Keratinocyte (primary cell): Measurements from ENCODE around the gene RBMXL3. TPM values are rescaled to one million over a fixed set of nuclear protein-coding genes. Genes with fewer than 3 reads are reported as not detected.

Experiments used
- DNase-seq: peaks from one replicate; pipeline ENCODE4 v3.0.0-alpha.2; 2011; ENCODE audit warnings: low read depth, missing footprints, low spot score
- FAIRE-seq: peaks from 2 replicates; lab custom pipeline; 2011; peaks lifted over from hg19 to GRCh38; lab: Jason Lieb, UNC
- H2AFZ ChIP-seq: 2 replicates; pipeline ENCODE4 v1.6.0; 2012; ENCODE audit warnings: low read length, control low read depth, inconsistent platforms; ENCODE audit not compliant: control insufficient read depth
- H3K27ac ChIP-seq: 2 replicates; pipeline ENCODE4 v1.5.1; 2011; ENCODE audit warnings: low read length; ENCODE audit not compliant: control insufficient read depth, insufficient read depth
- H3K27me3 ChIP-seq: 3 replicates; pipeline ENCODE4 v1.6.0; 2011; ENCODE audit warnings: low read length; ENCODE audit not compliant: control insufficient read depth, insufficient read depth; ENCODE audit errors: extremely low read depth
- H3K36me3 ChIP-seq, 2 experiments: 2 replicates in 1 of 2; 3 replicates in 1 of 2; pipeline ENCODE4 v1.5.1; 2011; ENCODE audit warnings: low read length in 2 of 2, mild to moderate bottlenecking in 1 of 2; ENCODE audit not compliant: control insufficient read depth in 2 of 2, insufficient read depth in 2 of 2; ENCODE audit errors: extremely low read depth in 1 of 2
- H3K4me1 ChIP-seq: 3 replicates; pipeline ENCODE4 v1.5.1; 2011; ENCODE audit warnings: low read length; ENCODE audit not compliant: control insufficient read depth, insufficient read depth; ENCODE audit errors: extremely low read depth
- H3K4me2 ChIP-seq: 3 replicates; pipeline ENCODE4 v1.6.0; 2011; ENCODE audit warnings: low read depth, low read length; ENCODE audit not compliant: control insufficient read depth, insufficient read depth; ENCODE audit errors: extremely low read depth
- H3K4me3 ChIP-seq, 3 experiments: fragments of 200-600 bp in 1 of 3; sonication (generic) in 1 of 3; 2 replicates in 2 of 3; 3 replicates in 1 of 3; pipeline ENCODE4 v1.5.1; 2011 to 2016; ENCODE audit warnings: low read length in 3 of 3, mild to moderate bottlenecking in 3 of 3, control low read depth in 2 of 3, inconsistent platforms in 1 of 3, low read depth in 1 of 3, mixed read lengths in 1 of 3, mixed run types in 1 of 3, moderate library complexity in 1 of 3; ENCODE audit not compliant: control insufficient read depth in 2 of 3, insufficient read depth in 2 of 3; ENCODE audit errors: extremely low read depth in 1 of 3
- H3K79me2 ChIP-seq: 2 replicates; pipeline ENCODE4 v1.6.0; 2012; ENCODE audit warnings: low read length; ENCODE audit not compliant: control insufficient read depth, insufficient read depth
- H3K9ac ChIP-seq: 3 replicates; pipeline ENCODE4 v1.6.0; 2011; ENCODE audit warnings: low read length; ENCODE audit not compliant: control insufficient read depth, insufficient read depth; ENCODE audit errors: extremely low read depth
- H3K9me1 ChIP-seq: 3 replicates; pipeline ENCODE4 v1.6.0; 2011; ENCODE audit warnings: low read length; ENCODE audit not compliant: control insufficient read depth, insufficient read depth; ENCODE audit errors: extremely low read depth
- H3K9me3 ChIP-seq: 2 replicates; pipeline ENCODE4 v1.5.1; 2012; ENCODE audit warnings: low read depth, low read length; ENCODE audit not compliant: control insufficient read depth
- H4K20me1 ChIP-seq: 3 replicates; pipeline ENCODE4 v1.6.0; 2011; ENCODE audit warnings: low read length; ENCODE audit not compliant: control insufficient read depth, insufficient read depth; ENCODE audit errors: extremely low read depth
- EZH2 ChIP-seq: IDR thresholded peaks from one replicate; pipeline ENCODE4 v1.6.1; 2012; ENCODE audit warnings: inconsistent platforms, mild to moderate bottlenecking, low read length, moderate library complexity
- dilution Hi-C: fragments of 300-500 bp; cut with MboI; formaldehyde crosslinking; loops from one replicate; pipeline ENCODE4 v1.7.0; 2020; ENCODE audit warnings: low sequenced_read_pairs; ENCODE audit not compliant: extremely low pct_ligation_motif_present
- polyA plus RNA-seq, 5 experiments: library from polyadenylated mRNA; depleted of rRNA in 3 of 5; stranded (reverse) in 3 of 5; stranded (forward) in 1 of 5; unstranded in 1 of 5; fragments of >200 nt; gene quantifications; 1 replicate in 1 of 5; 2 replicates in 3 of 5; 3 replicates in 1 of 5; pipeline versions ENCODE4 v1.2.1 to v1.2.3, GENCODE V29; 2011 to 2012; ENCODE audit warnings: missing spikeins in 2 of 5, low read depth in 1 of 5, low replicate concordance in 1 of 5
- TF ChIP-seq, protein P1 (sequence below), 3 experiments: IDR thresholded peaks in 1 of 3; conservative IDR thresholded peaks in 1 of 3; optimal IDR thresholded peaks in 1 of 3; 2 replicates in 2 of 3; 3 replicates in 1 of 3; pipeline versions ENCODE3 to v1.5.1; 2011; ENCODE audit warnings: low read length in 3 of 3, mild to moderate bottlenecking in 3 of 3, moderate library complexity in 2 of 3, control low read depth in 1 of 3, inconsistent platforms in 1 of 3; ENCODE audit not compliant: insufficient read depth in 2 of 3; ENCODE audit errors: extremely low read depth in 1 of 3

Gene RBMXL3
- polyA plus RNA-seq, 1 donor (not counting 4 experiments of a cell fraction or from before 2014, with no cell fraction given): not detected

DNA sequence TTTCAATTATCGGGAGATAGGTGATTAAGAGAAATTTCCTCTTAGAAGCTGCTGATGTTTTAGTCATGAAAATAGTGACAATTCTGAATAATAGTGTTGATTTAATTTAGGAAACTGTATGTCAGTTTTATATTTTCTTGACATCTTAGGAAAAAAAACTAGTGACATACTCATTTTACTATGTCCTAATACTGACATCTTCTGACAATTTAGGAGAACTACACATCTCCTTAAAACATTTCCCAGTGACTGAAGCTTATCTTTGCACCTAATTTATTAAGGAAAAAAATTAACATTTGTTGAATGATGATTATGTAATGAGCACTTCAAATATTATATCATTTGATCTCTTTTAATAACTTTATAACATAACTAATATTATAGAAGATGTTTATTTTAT is 42.0 kb upstream of the RBMXL3 start:
- dilution Hi-C loops: no loop called here
- Histone ChIP-seq H3K9me1 (no peaks in the 10 kb centered on the region), H3K79me2 (no peaks in the 10 kb centered on the region), H3K4me1 (no peaks in the 10 kb centered on the region), H3K27me3 (no peaks in the 10 kb centered on the region), H3K9ac (no peak overlapping the region), H2AFZ (no peak overlapping the region), H3K4me2 (no peak overlapping the region), H3K36me3 (no peaks in the 10 kb centered on the region), H3K27ac (no peak overlapping the region), H3K9me3 (no peaks in the 10 kb centered on the region), H3K4me3 (no peak overlapping the region), H4K20me1 (no peaks in the 10 kb centered on the region)
- FAIRE-seq (no peak), DNase-seq (no peak)
- TF ChIP-seq, protein P1, sequence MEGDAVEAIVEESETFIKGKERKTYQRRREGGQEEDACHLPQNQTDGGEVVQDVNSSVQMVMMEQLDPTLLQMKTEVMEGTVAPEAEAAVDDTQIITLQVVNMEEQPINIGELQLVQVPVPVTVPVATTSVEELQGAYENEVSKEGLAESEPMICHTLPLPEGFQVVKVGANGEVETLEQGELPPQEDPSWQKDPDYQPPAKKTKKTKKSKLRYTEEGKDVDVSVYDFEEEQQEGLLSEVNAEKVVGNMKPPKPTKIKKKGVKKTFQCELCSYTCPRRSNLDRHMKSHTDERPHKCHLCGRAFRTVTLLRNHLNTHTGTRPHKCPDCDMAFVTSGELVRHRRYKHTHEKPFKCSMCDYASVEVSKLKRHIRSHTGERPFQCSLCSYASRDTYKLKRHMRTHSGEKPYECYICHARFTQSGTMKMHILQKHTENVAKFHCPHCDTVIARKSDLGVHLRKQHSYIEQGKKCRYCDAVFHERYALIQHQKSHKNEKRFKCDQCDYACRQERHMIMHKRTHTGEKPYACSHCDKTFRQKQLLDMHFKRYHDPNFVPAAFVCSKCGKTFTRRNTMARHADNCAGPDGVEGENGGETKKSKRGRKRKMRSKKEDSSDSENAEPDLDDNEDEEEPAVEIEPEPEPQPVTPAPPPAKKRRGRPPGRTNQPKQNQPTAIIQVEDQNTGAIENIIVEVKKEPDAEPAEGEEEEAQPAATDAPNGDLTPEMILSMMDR (optimal IDR thresholded peaks at IDR 0.05 in 1 of 3, IDR thresholded peaks at IDR 0.05 in 1 of 3, conservative IDR thresholded peaks at IDR 0.05 in 1 of 3; ENCODE audit: extremely low read depth in 1 of 3, insufficient read depth in 2 of 3, low read length in 3 of 3): peak in 2 of 3 experiments; percentile 22 to 47
- TF ChIP-seq EZH2: no peak

DNA sequence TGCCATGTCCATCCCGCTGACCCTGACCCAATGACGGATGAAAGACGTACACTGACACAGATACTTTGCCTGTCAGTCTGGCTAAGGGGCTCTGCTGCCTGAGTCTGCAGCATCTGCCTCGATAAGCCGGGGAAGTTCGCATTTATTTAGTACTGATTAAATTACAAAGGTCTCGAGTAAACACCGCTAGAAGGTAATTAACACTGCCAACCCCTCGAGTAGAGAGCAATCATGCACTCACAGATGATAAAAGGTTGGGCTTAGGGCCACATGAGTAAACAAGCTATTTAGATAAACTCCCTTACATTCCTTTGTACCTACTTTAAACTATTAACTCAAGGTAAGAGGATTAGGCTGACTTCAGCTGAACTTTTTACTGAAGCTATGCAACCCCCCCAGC is 16.0 kb upstream of the RBMXL3 start:
- H3K9me1 ChIP-seq: no peaks in the 10 kb centered on the region
- no peaks in the 10 kb centered on the region for H3K79me2 ChIP-seq
- H3K9me3 ChIP-seq: no peaks in the 10 kb centered on the region
- FAIRE-seq (no peak), DNase-seq (no peak)
- TF ChIP-seq, protein P1 (optimal IDR thresholded peaks at IDR 0.05 in 1 of 3, IDR thresholded peaks at IDR 0.05 in 1 of 3, conservative IDR thresholded peaks at IDR 0.05 in 1 of 3; ENCODE audit: extremely low read depth in 1 of 3, insufficient read depth in 2 of 3, low read length in 3 of 3): no peak
- no peak for TF ChIP-seq EZH2
- H3K27ac ChIP-seq: no peak overlapping the region
- H3K4me2 ChIP-seq: no peak overlapping the region
- dilution Hi-C loops: no loop called here
- H3K4me3 ChIP-seq: no peak overlapping the region
- no peaks in the 10 kb centered on the region for H3K36me3 ChIP-seq
- no peaks in the 10 kb centered on the region for H3K27me3 ChIP-seq
- H3K4me1 ChIP-seq: no peaks in the 10 kb centered on the region
- H3K9ac ChIP-seq: no peak overlapping the region
- no peaks in the 10 kb centered on the region for H4K20me1 ChIP-seq
- H2AFZ ChIP-seq: no peak overlapping the region
